ENCODE results near the gene JDP2. TPM values are rescaled to one million over a fixed set of nuclear protein-coding genes. Genes with fewer than 3 reads are reported as not detected.

Gene JDP2
- polyA plus RNA-seq, 1 experiment, result 83.8 TPM

GRCh38 chr14:75482366-75482765, 54.5 kb downstream of the JDP2 start:
- H3K36me3 ChIP-seq (ENCODE audit: control insufficient read depth, insufficient read depth, low read length), result no peaks in the 10 kb centered on the region
- POLR2A ChIA-PET, result no interaction called here
- TF ChIP-seq CTCF (IDR thresholded peaks at IDR 0.05; ENCODE audit: insufficient read depth, low read depth, low read length), result no peak
- CTCF ChIA-PET, result no interaction called here
- H3K27me3 ChIP-seq (ENCODE audit: control insufficient read depth, insufficient read depth, low read length), result peaks cover 8% of the 10 kb centered on the region
- no peak overlapping the region for H3K4me3 ChIP-seq (ENCODE audit: low read depth, low read length)
- DNase-seq (ENCODE audit: low read depth), result no peak

- ChIA-PET POLR2A (no interaction called here), CTCF (interaction anchor here (1.0 to 6.7 kb wide), 2 partner anchors 175 to 183 kb away, joined by 4 to 171 read pairs; no protein-coding TSS in a partner anchor)
- no peak for TF ChIP-seq CTCF (IDR thresholded peaks at IDR 0.05; ENCODE audit: insufficient read depth, low read depth, low read length)
These were observed 57.0 kb downstream of the JDP2 start for GRCh38 chr14:75484711-75485429.

GRCh38 chr14:75486318-75486717, 58.5 kb downstream of the JDP2 start:
- no peak for DNase-seq (ENCODE audit: low read depth)
- H3K36me3 ChIP-seq (ENCODE audit: control insufficient read depth, insufficient read depth, low read length), result no peaks in the 10 kb centered on the region
- no peak for TF ChIP-seq CTCF (IDR thresholded peaks at IDR 0.05; ENCODE audit: insufficient read depth, low read depth, low read length)
- POLR2A ChIA-PET, result no interaction called here
- no peak overlapping the region for H3K4me3 ChIP-seq (ENCODE audit: low read depth, low read length)
- CTCF ChIA-PET, result interaction anchor here (0.6 to 6.7 kb wide), 6 partner anchors 9 to 362 kb away, joined by 3 to 171 read pairs (median 3); no protein-coding TSS in a partner anchor
- H3K27me3 ChIP-seq (ENCODE audit: control insufficient read depth, insufficient read depth, low read length), result peaks cover 7% of the 10 kb centered on the region

More at GRCh38 chr14:75484711-75485429, 57.0 kb downstream of the JDP2 start:
- DNase-seq (ENCODE audit: low read depth), result no peak
- H3K36me3 ChIP-seq (ENCODE audit: control insufficient read depth, insufficient read depth, low read length), result no peaks in the 10 kb centered on the region
- peaks cover 8% of the 10 kb centered on the region for H3K27me3 ChIP-seq (ENCODE audit: control insufficient read depth, insufficient read depth, low read length)
- no peak overlapping the region for H3K4me3 ChIP-seq (ENCODE audit: low read depth, low read length)

- ChIA-PET CTCF (interaction anchor here (0.7 to 6.7 kb wide), 7 partner anchors 11 to 348 kb away, joined by 3 to 171 read pairs (median 7); no protein-coding TSS in a partner anchor), POLR2A (interaction anchor here (0.5 kb wide), 1 partner anchor 46 kb away, joined by 3 read pairs; no protein-coding TSS in a partner anchor)
- Histone ChIP-seq H3K4me3 (ENCODE audit: low read depth, low read length) (no peak overlapping the region), H3K36me3 (ENCODE audit: control insufficient read depth, insufficient read depth, low read length) (no peaks in the 10 kb centered on the region), H3K27me3 (ENCODE audit: control insufficient read depth, insufficient read depth, low read length) (peaks cover 7% of the 10 kb centered on the region)
- DNase-seq (ENCODE audit: low read depth), result no peak
- no peak for TF ChIP-seq CTCF (IDR thresholded peaks at IDR 0.05; ENCODE audit: insufficient read depth, low read depth, low read length)
These were observed 59.4 kb downstream of the JDP2 start for GRCh38 chr14:75487155-75487671.

- H3K36me3 ChIP-seq (ENCODE audit: control insufficient read depth, insufficient read depth, low read length), result no peaks in the 10 kb centered on the region
- DNase-seq (ENCODE audit: low read depth), result no peak
- CTCF ChIA-PET, result interaction anchor here (0.6 to 6.7 kb wide), 33 partner anchors 9 to 545 kb away, joined by 3 to 171 read pairs (median 5); partner anchors contain the start of gene JDP2
- POLR2A ChIA-PET, result interaction anchor here (0.6 kb wide), 1 partner anchor 798 kb away, joined by 5 read pairs; no protein-coding TSS in a partner anchor
- no peak for TF ChIP-seq CTCF (IDR thresholded peaks at IDR 0.05; ENCODE audit: insufficient read depth, low read depth, low read length)
- H3K4me3 ChIP-seq (ENCODE audit: low read depth, low read length), result no peak overlapping the region
- H3K27me3 ChIP-seq (ENCODE audit: control insufficient read depth, insufficient read depth, low read length), result peaks cover 7% of the 10 kb centered on the region
These were observed 61.6 kb downstream of the JDP2 start for GRCh38 chr14:75489480-75489837.
